Chondrocyte (in vitro differentiated cells): ENCODE results near the gene KCNAB2. TPM values are rescaled to one million over a fixed set of nuclear protein-coding genes. Genes with fewer than 3 reads are reported as not detected.

Experiments
- DNase-seq: peaks from one replicate; pipeline ENCODE4 v3.0.0; 2021; ENCODE audit warnings: mixed read lengths, low spot score
- H3K27ac Mint-ChIP-seq: one replicate; pipeline ENCODE4 v1.8.0; 2021; ENCODE audit warnings: mild to moderate bottlenecking, moderate library complexity, mixed read lengths; ENCODE audit not compliant: unreplicated experiment
- H3K27me3 Mint-ChIP-seq: 2 replicates; pipeline ENCODE4 v1.8.0; 2021; ENCODE audit warnings: low read depth, mixed read lengths
- H3K36me3 Mint-ChIP-seq: 2 replicates; pipeline ENCODE4 v1.8.0; 2021; ENCODE audit warnings: low read depth, mixed read lengths
- H3K4me1 Mint-ChIP-seq: 2 replicates; pipeline ENCODE4 v1.8.0; 2021; ENCODE audit warnings: low read depth, mild to moderate bottlenecking, mixed read lengths
- H3K4me3 Mint-ChIP-seq: one replicate; pipeline ENCODE4 v1.8.0; 2021; ENCODE audit warnings: mild to moderate bottlenecking, moderate library complexity, mixed read lengths; ENCODE audit not compliant: unreplicated experiment
- H3K9me3 Mint-ChIP-seq: 2 replicates; pipeline ENCODE4 v1.8.0; 2021; ENCODE audit warnings: low read depth, mixed read lengths
- CTCF ChIP-seq: fragments of 200-600 bp; sonication (generic); IDR thresholded peaks from 2 replicates; pipeline ENCODE4 v1.5.0; 2021; ENCODE audit warnings: antibody characterized with exemption, mild to moderate bottlenecking, moderate library complexity
- total RNA-seq: library from RNA; stranded (reverse); gene quantifications from 3 replicates; pipeline ENCODE4 v1.2.1, GENCODE V29; 2021

The KCNAB2 gene
- total RNA-seq, 1 donor from 2014 or later, result 5.2 TPM

GRCh38 chr1:6124746-6125365, 79.2 kb downstream of the KCNAB2 start:
- H3K36me3 Mint-ChIP-seq, result no peaks in the 10 kb centered on the region
- H3K27ac Mint-ChIP-seq, result no peak overlapping the region
- H3K4me3 Mint-ChIP-seq, result no peak overlapping the region

GRCh38 chr1:6125366-6125765, 79.7 kb downstream of the KCNAB2 start:
- H3K27me3 Mint-ChIP-seq, result peaks cover 14% of the 10 kb centered on the region
- H3K9me3 Mint-ChIP-seq, result no peaks in the 10 kb centered on the region
- no peak overlapping the region for H3K4me3 Mint-ChIP-seq
- DNase-seq, result peak; percentile 90
- H3K27ac Mint-ChIP-seq, result no peak overlapping the region
- TF ChIP-seq CTCF, result no peak
- H3K36me3 Mint-ChIP-seq, result no peaks in the 10 kb centered on the region
- H3K4me1 Mint-ChIP-seq, result no peaks in the 10 kb centered on the region

More at GRCh38 chr1:6124746-6125365, 79.2 kb downstream of the KCNAB2 start:
- TF ChIP-seq CTCF, result no peak
- Mint-ChIP-seq H3K9me3 (no peaks in the 10 kb centered on the region), H3K27me3 (peaks cover 11% of the 10 kb centered on the region), H3K4me1 (no peaks in the 10 kb centered on the region)
- DNase-seq, result peak; percentile 83

GRCh38 chr1:6126028-6126427, 80.3 kb downstream of the KCNAB2 start:
- H3K36me3 Mint-ChIP-seq, result no peaks in the 10 kb centered on the region
- no peaks in the 10 kb centered on the region for H3K4me1 Mint-ChIP-seq
- H3K27me3 Mint-ChIP-seq, result peaks cover 14% of the 10 kb centered on the region
- H3K9me3 Mint-ChIP-seq, result no peaks in the 10 kb centered on the region
- no peak overlapping the region for H3K4me3 Mint-ChIP-seq
- TF ChIP-seq CTCF, result no peak
- peak; percentile 62 for DNase-seq
- no peak overlapping the region for H3K27ac Mint-ChIP-seq

- Mint-ChIP-seq H3K36me3 (no peaks in the 10 kb centered on the region), H3K4me1 (no peaks in the 10 kb centered on the region), H3K4me3 (no peak overlapping the region)
These were observed 80.9 kb downstream of the KCNAB2 start for GRCh38 chr1:6126521-6127067.

GRCh38 chr1:6127587-6128163, 82.0 kb downstream of the KCNAB2 start:
- H3K27me3 Mint-ChIP-seq, result peaks cover 14% of the 10 kb centered on the region
- no peak for TF ChIP-seq CTCF
- peak; percentile 83 for DNase-seq
- H3K9me3 Mint-ChIP-seq, result peaks cover 12% of the 10 kb centered on the region
- H3K4me1 Mint-ChIP-seq, result no peaks in the 10 kb centered on the region
- no peak overlapping the region for H3K27ac Mint-ChIP-seq
- H3K4me3 Mint-ChIP-seq, result no peak overlapping the region
- H3K36me3 Mint-ChIP-seq, result peaks cover 4% of the 10 kb centered on the region

More at GRCh38 chr1:6126521-6127067, 80.9 kb downstream of the KCNAB2 start:
- H3K27ac Mint-ChIP-seq, result no peak overlapping the region
- peaks cover 14% of the 10 kb centered on the region for H3K27me3 Mint-ChIP-seq
- no peak for TF ChIP-seq CTCF
- peaks cover under 1% of the 10 kb centered on the region for H3K9me3 Mint-ChIP-seq
- DNase-seq, result peak; percentile 85
